Right lobe of liver (tissue), 4 donors: ENCODE results near the gene TIMMDC1.

Experiments used
- CTCF ChIP-seq, 4 donors: fragments of 200-600 bp in 3 of 4; fragments of 450-650 bp in 1 of 4; IDR thresholded peaks; one replicate each; pipeline versions ENCODE4 v1.5.1 to v1.8.0; 2016 to 2022; ENCODE audit warnings: antibody characterized with exemption in 4 of 4, mild to moderate bottlenecking in 2 of 4
- POLR2A ChIP-seq: fragments of 450-650 bp; IDR thresholded peaks from one replicate; pipeline ENCODE4 v1.6.1; 2017; ENCODE audit warnings: antibody characterized with exemption, mild to moderate bottlenecking
- donor health status: DM: no; HTN: no; CAD: no.
- donor health status: DM: no; HTN: no; CAD: no.
- donor health status: DM: no; HTN: yes; CAD: no.

- TF ChIP-seq CTCF (IDR thresholded peaks at IDR 0.05) (no peak), POLR2A (no peak)
Observed at GRCh38 chr3:119470866-119471265, 27.5 kb upstream of the TIMMDC1 start.
